HUES48 (cell line): Measurements from ENCODE around the gene SUSD1.
A peak's percentile ranks its signal among the peaks of the same experiment; 100 is the strongest.
"Not testable (repeated sequence)": the region's sequence is repeated elsewhere in the genome, so short reads cannot be mapped to it uniquely, and the experiment has no call there.

ENCODE experiments used
- H3K27ac ChIP-seq: one replicate; pipeline ENCODE4 v1.7.0; 2013; ENCODE audit warnings: low read depth, low read length, inconsistent platforms
- H3K27me3 ChIP-seq: 2 replicates; pipeline ENCODE4 v1.6.1; 2013; ENCODE audit warnings: mild to moderate bottlenecking, low read length; ENCODE audit not compliant: control insufficient read depth, insufficient read depth
- H3K36me3 ChIP-seq: 2 replicates; pipeline ENCODE4 v1.6.1; 2013; ENCODE audit warnings: low read length; ENCODE audit not compliant: control insufficient read depth, insufficient read depth
- H3K4me1 ChIP-seq: 2 replicates; pipeline ENCODE4 v1.6.1; 2013; ENCODE audit warnings: mild to moderate bottlenecking, low read length; ENCODE audit not compliant: control insufficient read depth, insufficient read depth
- H3K4me3 ChIP-seq: 2 replicates; pipeline ENCODE4 v1.5.1; 2013; ENCODE audit warnings: mild to moderate bottlenecking, low read depth, low read length
- H3K9ac ChIP-seq: 2 replicates; pipeline ENCODE4 v1.6.1; 2013; ENCODE audit warnings: mild to moderate bottlenecking, low read depth, low read length, moderate library complexity
- H3K9me3 ChIP-seq: 2 replicates; pipeline ENCODE4 v1.6.1; 2013; ENCODE audit warnings: low read length; ENCODE audit not compliant: control insufficient read depth, insufficient read depth

SUSD1 gene

GRCh38 chr9:112157087-112157486 lies 18.0 kb downstream of the SUSD1 start:
- Histone ChIP-seq H3K27ac (no peak overlapping the region), H3K36me3 (no peaks in the 10 kb centered on the region)

GRCh38 chr9:112149211-112149610 lies 25.9 kb downstream of the SUSD1 start:
- no peaks in the 10 kb centered on the region for H3K36me3 ChIP-seq
- no peaks in the 10 kb centered on the region for H3K27me3 ChIP-seq

More at GRCh38 chr9:112157087-112157486, 18.0 kb downstream of the SUSD1 start:
- H3K9ac ChIP-seq: no peak overlapping the region
- no peaks in the 10 kb centered on the region for H3K9me3 ChIP-seq
- no peak overlapping the region for H3K4me3 ChIP-seq
- H3K27me3 ChIP-seq: no peaks in the 10 kb centered on the region
- no peaks in the 10 kb centered on the region for H3K4me1 ChIP-seq

GRCh38 chr9:112145886-112146285 lies 29.2 kb downstream of the SUSD1 start:
- no peak overlapping the region for H3K4me3 ChIP-seq
- H3K9me3 ChIP-seq: no peaks in the 10 kb centered on the region
- peak overlapping the region; percentile 54 for H3K27ac ChIP-seq
- H3K36me3 ChIP-seq: no peaks in the 10 kb centered on the region
- H3K4me1 ChIP-seq: peaks cover 4% of the 10 kb centered on the region; the same call in 1 of the 2 replicates
- H3K9ac ChIP-seq: no peak overlapping the region
- no peaks in the 10 kb centered on the region for H3K27me3 ChIP-seq

More at GRCh38 chr9:112149211-112149610, 25.9 kb downstream of the SUSD1 start:
- Histone ChIP-seq H3K4me3 (no peak overlapping the region), H3K27ac (no peak overlapping the region), H3K4me1 (peaks cover 4% of the 10 kb centered on the region; the same call in 1 of the 2 replicates), H3K9me3 (no peaks in the 10 kb centered on the region), H3K9ac (no peak overlapping the region)

GRCh38 chr9:112144807-112145206 lies 30.3 kb downstream of the SUSD1 start:
- Histone ChIP-seq H3K27ac (no peak overlapping the region), H3K4me1 (peaks cover 4% of the 10 kb centered on the region; the same call in 1 of the 2 replicates), H3K9ac (no peak overlapping the region), H3K27me3 (no peaks in the 10 kb centered on the region), H3K9me3 (no peaks in the 10 kb centered on the region), H3K36me3 (no peaks in the 10 kb centered on the region), H3K4me3 (no peak overlapping the region)

- Histone ChIP-seq H3K9ac (no peak overlapping the region), H3K4me1 (peaks cover 4% of the 10 kb centered on the region; the same call in 1 of the 2 replicates), H3K9me3 (no peaks in the 10 kb centered on the region), H3K4me3 (no peak overlapping the region), H3K27ac (no peak overlapping the region), H3K36me3 (no peaks in the 10 kb centered on the region), H3K27me3 (no peaks in the 10 kb centered on the region)
These were observed 32.7 kb downstream of the SUSD1 start for GRCh38 chr9:112142420-112142819.

GRCh38 chr9:112140936-112141335 lies 34.2 kb downstream of the SUSD1 start:
- no peak overlapping the region for H3K27ac ChIP-seq
- no peak overlapping the region for H3K9ac ChIP-seq
- no peaks in the 10 kb centered on the region for H3K9me3 ChIP-seq
- peaks cover 4% of the 10 kb centered on the region; the same call in 1 of the 2 replicates for H3K4me1 ChIP-seq
- H3K27me3 ChIP-seq: no peaks in the 10 kb centered on the region
- H3K4me3 ChIP-seq: no peak overlapping the region
- H3K36me3 ChIP-seq: no peaks in the 10 kb centered on the region

GRCh38 chr9:112137066-112137465 lies 38.0 kb downstream of the SUSD1 start:
- Histone ChIP-seq H3K4me1 (no peaks in the 10 kb centered on the region), H3K4me3 (no peak overlapping the region), H3K9me3 (no peaks in the 10 kb centered on the region), H3K9ac (no peak overlapping the region), H3K27ac (no peak overlapping the region), H3K36me3 (no peaks in the 10 kb centered on the region), H3K27me3 (no peaks in the 10 kb centered on the region)

- H3K4me1 ChIP-seq: no peaks in the 10 kb centered on the region
- no peaks in the 10 kb centered on the region for H3K9me3 ChIP-seq
- H3K27me3 ChIP-seq: no peaks in the 10 kb centered on the region
- no peak overlapping the region for H3K27ac ChIP-seq
- no peak overlapping the region for H3K4me3 ChIP-seq
- no peak overlapping the region for H3K9ac ChIP-seq
- no peaks in the 10 kb centered on the region for H3K36me3 ChIP-seq
These were observed 39.4 kb downstream of the SUSD1 start for GRCh38 chr9:112135706-112136105.

GRCh38 chr9:112133806-112134205 lies 41.3 kb downstream of the SUSD1 start:
- H3K27me3 ChIP-seq, H3K4me3 ChIP-seq, H3K27ac ChIP-seq, H3K9me3 ChIP-seq, H3K36me3 ChIP-seq, H3K4me1 ChIP-seq, H3K9ac ChIP-seq: not testable (repeated sequence)

GRCh38 chr9:112132356-112132755 lies 42.7 kb downstream of the SUSD1 start:
- H3K9ac ChIP-seq: no peak overlapping the region
- no peak overlapping the region for H3K27ac ChIP-seq
- no peak overlapping the region for H3K4me3 ChIP-seq
- H3K9me3 ChIP-seq: no peaks in the 10 kb centered on the region
- H3K27me3 ChIP-seq: no peaks in the 10 kb centered on the region
- H3K4me1 ChIP-seq: no peaks in the 10 kb centered on the region
- H3K36me3 ChIP-seq: no peaks in the 10 kb centered on the region

GRCh38 chr9:112130997-112131396 lies 44.1 kb downstream of the SUSD1 start:
- H3K36me3 ChIP-seq: no peaks in the 10 kb centered on the region

GRCh38 chr9:112130347-112130746 lies 44.8 kb downstream of the SUSD1 start:
- H3K4me1 ChIP-seq: no peaks in the 10 kb centered on the region
- no peaks in the 10 kb centered on the region for H3K36me3 ChIP-seq
- no peak overlapping the region for H3K4me3 ChIP-seq
- H3K9me3 ChIP-seq: no peaks in the 10 kb centered on the region
- H3K9ac ChIP-seq: no peak overlapping the region
- H3K27ac ChIP-seq: no peak overlapping the region
- H3K27me3 ChIP-seq: no peaks in the 10 kb centered on the region

More at GRCh38 chr9:112130997-112131396, 44.1 kb downstream of the SUSD1 start:
- Histone ChIP-seq H3K9me3 (no peaks in the 10 kb centered on the region), H3K27ac (no peak overlapping the region), H3K4me1 (no peaks in the 10 kb centered on the region), H3K9ac (no peak overlapping the region), H3K27me3 (no peaks in the 10 kb centered on the region), H3K4me3 (no peak overlapping the region)
